AML-193 (cell line): Measurements from ENCODE around the gene ZFP36L2.

ENCODE experiments used
- DNase-seq, 2 experiments: peaks; one replicate each; lab custom pipeline; 2025; lab: John Stamatoyannopoulos, UW

Gene ZFP36L2

GRCh38 chr2:43186321-43186678, 40.1 kb downstream of the ZFP36L2 start:
- no peak for DNase-seq

- no peak for DNase-seq
Measured at GRCh38 chr2:43185146-43185545, 41.3 kb downstream of the ZFP36L2 start.

DNA sequence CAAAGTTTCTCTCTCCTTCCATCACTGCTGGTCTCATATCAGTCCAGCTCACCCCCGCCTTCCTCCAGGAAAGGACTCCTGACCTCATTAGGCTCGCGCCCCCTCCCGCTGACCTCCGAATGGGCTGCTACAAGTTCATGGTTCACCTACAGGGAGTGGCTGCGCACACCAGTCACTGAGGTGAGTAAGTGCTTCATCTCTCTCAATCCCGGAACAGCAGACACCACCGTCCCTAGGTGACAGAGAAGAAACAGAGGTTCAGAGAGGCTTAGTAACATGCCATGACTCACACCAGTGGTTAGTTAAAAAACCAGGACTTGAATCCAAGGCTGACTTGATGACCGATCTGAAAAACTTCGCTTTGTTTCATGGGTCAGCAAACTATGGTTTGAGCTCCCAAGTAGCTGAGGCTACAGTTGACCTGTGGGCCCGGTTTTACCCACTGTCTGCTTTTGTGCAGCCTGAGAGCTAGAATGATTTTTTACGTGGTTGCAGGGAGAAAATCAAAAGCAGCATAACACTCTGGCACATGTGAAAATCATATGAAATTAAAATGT, 42.0 kb downstream of the ZFP36L2 start:
- DNase-seq, result no peak

DNA sequence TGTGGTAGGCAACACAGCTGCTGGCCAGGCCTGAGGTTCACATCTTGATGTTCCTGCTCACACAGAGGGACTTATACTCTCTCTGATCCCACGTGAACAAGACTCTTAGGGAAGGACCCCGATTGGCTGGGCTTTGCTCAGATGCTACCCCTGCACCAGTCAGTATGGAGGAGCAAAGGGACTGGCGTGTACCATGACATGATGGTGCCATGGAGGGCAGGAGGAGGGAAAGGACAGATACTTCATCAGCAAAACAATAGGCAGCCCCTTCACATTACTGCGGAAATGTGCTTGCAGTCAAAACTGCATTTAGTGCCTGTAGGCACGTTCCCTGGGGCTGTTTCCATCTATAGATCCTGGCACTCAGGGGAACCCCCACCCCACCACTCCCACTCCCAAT, 42.7 kb downstream of the ZFP36L2 start:
- no peak for DNase-seq

- DNase-seq, result no peak
Measured at GRCh38 chr2:43180897-43181296, 45.5 kb downstream of the ZFP36L2 start.

GRCh38 chr2:43179942-43180341, 46.5 kb downstream of the ZFP36L2 start:
- no peak for DNase-seq

- DNase-seq, result peak; percentile 54 to 70
Measured at GRCh38 chr2:43178602-43179542, 47.5 kb downstream of the ZFP36L2 start.

- DNase-seq, result no peak
Measured at GRCh38 chr2:43178055-43178598, 48.3 kb downstream of the ZFP36L2 start.

DNA sequence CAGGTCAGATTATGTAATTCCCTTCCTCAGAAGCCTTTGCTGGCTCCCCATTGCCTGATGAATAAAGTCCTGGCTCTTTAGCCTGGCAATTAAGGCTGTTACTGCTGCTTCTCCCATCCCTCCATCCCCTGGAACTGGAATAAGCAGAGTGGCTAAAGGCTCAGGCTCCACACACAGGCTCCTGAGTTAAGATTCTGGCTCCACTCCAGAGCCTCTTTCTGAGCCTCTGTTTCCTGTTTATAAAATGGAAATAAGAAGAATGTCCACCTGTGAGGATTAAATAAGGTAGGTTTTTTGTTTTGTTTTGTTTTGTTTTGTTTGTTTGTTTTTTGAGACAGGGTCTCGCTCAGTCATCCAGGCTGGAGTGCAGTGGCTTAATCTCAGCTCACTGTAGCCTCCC, 50.0 kb downstream of the ZFP36L2 start:
- no peak for DNase-seq

DNA sequence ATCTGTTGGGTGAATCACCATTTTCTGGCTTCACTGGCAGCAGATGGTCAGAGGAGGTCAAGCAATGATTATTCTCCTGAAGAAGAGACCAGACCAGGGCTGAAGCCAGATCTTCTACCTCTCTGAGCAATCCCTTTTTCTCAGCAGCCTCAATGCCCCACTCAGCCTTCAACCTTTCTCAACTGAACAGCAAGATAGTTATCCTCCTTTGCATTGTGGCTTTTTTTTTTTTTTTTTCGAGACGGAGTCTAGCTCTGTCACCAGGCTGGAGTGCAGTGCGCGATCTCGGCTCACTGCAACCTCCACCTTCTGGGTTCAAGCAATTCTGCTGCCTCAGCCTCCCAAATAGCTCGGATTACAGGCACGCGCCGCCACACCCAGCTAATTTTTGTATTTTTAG, 50.5 kb downstream of the ZFP36L2 start:
- DNase-seq, result no peak

DNA sequence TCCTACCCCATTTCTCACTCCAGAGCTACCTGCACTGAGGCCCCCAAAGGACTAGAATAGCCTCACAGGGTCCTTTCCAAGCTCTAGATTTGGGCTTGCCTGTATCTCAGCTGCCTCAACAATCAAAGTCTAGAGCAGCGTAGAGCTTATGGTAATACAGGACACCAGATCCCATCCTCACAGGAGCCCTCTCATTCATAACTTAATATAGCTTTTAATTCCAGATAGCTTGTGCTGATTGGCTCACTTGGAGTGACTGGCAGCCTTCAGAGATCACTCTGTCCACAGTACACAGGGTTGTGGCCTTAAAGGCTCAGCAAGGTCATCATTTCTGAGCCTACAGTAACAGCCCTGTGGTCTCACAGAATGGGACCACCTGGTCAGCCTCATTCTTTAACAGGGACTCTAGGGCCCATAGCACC, 51.4 kb downstream of the ZFP36L2 start:
- no peak for DNase-seq

DNA sequence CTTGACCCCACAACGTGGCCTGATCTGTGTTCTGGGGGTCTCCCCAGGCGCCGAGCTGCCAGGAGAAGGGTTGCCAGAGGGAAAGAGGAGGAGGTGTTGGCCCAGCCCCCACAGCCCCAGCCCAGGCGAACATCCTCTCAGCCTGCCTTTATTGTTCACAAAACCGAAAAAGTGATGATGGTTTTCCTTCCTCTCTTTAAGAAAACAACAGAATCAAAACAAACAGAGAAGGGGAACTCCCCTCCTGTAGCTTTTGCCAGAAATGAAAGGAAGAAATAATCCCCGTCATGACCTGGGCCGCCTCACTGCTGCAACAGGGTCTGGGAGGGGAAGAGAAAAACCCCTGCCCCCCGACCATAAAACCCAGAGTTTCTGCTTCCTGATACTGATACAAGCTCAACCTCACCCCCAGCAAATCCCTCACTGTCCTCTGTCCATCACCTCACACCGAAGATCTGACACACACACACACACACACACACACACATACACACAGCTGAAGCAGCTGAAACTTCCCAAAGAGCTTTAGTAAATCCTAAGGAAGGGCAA, 52.0 kb downstream of the ZFP36L2 start:
- DNase-seq, result peak; percentile 28 to 42
